ENCODE measurements around the gene KLF5.
A peak's percentile ranks its signal among the peaks of the same experiment; 100 is the strongest.
"Not testable (repeated sequence)": the region's sequence is repeated elsewhere in the genome, so short reads cannot be mapped to it uniquely, and the experiment has no call there.

KLF5 gene

DNA sequence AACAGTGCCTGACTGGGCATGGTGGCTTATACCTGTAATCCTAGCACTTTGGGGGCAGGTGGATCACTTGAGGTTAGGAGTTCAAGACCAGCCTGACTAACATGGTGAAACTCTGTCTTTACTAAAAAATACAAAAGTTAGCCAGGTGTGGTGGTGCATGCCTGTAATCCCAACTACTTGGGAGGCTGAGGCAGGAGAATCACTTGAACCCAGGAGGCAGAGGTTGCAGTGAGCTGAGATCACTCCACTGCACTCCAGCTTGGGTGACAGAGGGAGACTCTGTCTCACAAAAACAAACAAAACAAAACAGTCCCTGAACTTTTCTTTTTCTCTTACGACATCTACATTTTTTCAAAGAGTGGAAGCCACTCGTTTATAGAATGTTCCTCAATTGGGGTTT, 10.2 kb upstream of the KLF5 start:
- H3K4me1 Mint-ChIP-seq (ENCODE audit: low read depth); H3K9me3 Mint-ChIP-seq; intact Hi-C loops (cut with micrococcal nuclease); H3K27ac Mint-ChIP-seq; H3K4me3 Mint-ChIP-seq; H3K27me3 Mint-ChIP-seq; H3K36me3 Mint-ChIP-seq (ENCODE audit: low read depth): not testable (repeated sequence)

GRCh38 chr13:73054712-73055111, 4.1 kb upstream of the KLF5 start:
- H3K36me3 Mint-ChIP-seq (ENCODE audit: low read depth), result no peaks in the 10 kb centered on the region
- H3K4me1 Mint-ChIP-seq (ENCODE audit: low read depth), result peaks cover 6% of the 10 kb centered on the region
- H3K9me3 Mint-ChIP-seq, result no peaks in the 10 kb centered on the region
- H3K4me3 Mint-ChIP-seq, result no peak overlapping the region
- intact Hi-C loops (cut with micrococcal nuclease), result loop anchor here (5.0 to 10.0 kb wide), 2 partner anchors 272 to 330 kb away; partner anchors contain the start of genes BORA, DIS3, MZT1 and PIBF1
- no peak overlapping the region for H3K27ac Mint-ChIP-seq
- peaks cover 22% of the 10 kb centered on the region for H3K27me3 Mint-ChIP-seq

DNA sequence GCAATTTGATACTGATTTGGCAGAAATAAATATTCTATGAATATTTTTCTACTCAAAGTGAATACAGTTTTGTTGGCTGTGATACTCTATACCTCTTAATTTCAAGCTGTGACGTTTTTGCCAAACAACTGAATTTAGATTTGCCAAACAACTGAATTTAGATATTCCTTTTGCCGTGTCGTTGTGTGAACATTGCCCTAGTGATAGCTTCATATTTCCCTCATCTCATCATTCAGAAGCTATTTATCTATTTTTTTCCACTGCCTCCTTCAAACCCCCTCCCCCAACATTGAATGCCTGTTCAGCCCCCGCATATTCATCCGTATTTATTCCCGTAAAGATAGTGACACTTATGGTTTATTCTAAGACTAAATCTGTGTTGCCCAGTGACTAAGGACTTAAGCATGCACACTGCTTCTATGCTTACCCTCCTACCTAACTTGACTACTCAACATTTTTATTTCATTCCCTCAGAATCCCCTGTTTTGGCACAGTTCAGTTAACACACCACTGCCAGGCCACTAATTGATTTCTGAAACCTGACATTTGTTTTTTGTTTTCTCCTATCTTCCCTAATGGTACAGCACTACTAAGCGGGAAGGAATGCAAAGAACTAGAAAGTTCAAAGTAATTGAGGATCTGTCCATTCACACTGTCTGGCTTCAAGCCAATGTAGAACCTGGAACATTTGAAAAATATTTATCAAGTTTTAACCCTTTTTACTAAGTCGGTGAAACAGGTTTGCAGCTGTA, 2.8 kb upstream of the KLF5 start:
- H3K27ac Mint-ChIP-seq, result no peak overlapping the region
- H3K4me3 Mint-ChIP-seq, result no peak overlapping the region
- intact Hi-C loops (cut with micrococcal nuclease), result loop anchor here (5.0 to 10.0 kb wide), 2 partner anchors 274 to 331 kb away; partner anchors contain the start of genes BORA, DIS3, MZT1 and PIBF1
- peaks cover 18% of the 10 kb centered on the region for H3K4me1 Mint-ChIP-seq (ENCODE audit: low read depth)
- no peaks in the 10 kb centered on the region for H3K9me3 Mint-ChIP-seq
- H3K27me3 Mint-ChIP-seq, result peaks cover 35% of the 10 kb centered on the region
- H3K36me3 Mint-ChIP-seq (ENCODE audit: low read depth), result no peaks in the 10 kb centered on the region

DNA sequence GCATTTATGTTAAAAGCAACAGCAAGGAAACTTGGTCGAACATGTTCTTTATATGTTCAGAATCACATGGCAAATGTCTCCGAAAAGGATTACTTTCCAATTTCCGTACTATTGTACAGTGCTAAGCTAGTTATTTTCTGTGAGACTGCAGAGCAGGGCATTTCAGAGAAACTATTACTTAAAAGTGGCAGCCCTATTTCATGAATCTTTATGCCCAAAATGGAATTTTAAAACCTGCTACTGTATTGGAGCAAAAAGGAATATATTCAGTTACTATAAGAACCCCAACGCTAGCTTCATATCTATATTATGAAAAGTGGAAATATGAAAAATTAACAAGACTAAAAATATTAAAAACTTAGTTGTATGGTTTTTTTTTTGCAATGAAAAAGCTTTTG, 2.2 kb upstream of the KLF5 start:
- intact Hi-C loops (cut with micrococcal nuclease), result loop anchor here (5.0 to 10.0 kb wide), 2 partner anchors 274 to 332 kb away; partner anchors contain the start of genes BORA, DIS3, MZT1 and PIBF1
- Mint-ChIP-seq H3K9me3 (no peaks in the 10 kb centered on the region), H3K4me3 (no peak overlapping the region), H3K4me1 (ENCODE audit: low read depth) (peaks cover 18% of the 10 kb centered on the region), H3K36me3 (ENCODE audit: low read depth) (no peaks in the 10 kb centered on the region), H3K27me3 (peaks cover 38% of the 10 kb centered on the region), H3K27ac (no peak overlapping the region)

DNA sequence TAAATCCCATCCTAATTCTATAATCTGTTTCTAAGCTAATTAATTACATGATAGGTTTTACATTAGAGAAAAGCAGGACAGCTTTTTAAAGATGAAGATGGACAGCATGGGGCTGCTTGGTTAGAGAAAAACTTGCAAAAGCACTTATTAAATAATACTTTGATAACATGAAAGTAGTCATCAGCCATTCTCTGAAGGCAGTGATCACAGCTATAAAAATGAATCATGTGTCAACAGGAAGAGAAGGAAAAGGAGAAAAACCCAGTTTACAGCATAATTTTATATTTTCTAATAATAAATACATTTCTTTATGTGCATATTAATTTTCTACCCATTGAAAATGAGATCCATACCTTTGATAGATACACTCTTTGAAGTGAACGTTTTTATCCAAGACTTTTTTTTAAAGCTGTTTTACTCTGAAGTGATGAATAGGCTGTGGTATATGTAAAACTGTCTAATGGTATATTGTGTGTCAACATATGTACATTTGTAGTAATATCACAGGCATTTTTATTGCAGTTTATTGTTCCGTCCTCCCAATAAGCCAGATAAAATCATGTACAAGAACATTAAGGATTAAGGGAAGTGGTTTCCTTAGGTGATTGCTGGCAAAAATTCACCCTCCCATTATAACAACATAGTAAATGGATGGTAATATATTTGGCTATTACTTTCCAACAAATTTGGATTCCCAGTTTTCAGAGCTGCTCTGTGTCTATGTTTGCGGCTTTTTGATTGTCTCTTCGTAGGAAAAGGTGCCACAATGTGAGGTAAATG, 1.3 kb upstream of the KLF5 start:
- peaks cover 18% of the 10 kb centered on the region for H3K4me1 Mint-ChIP-seq (ENCODE audit: low read depth)
- H3K9me3 Mint-ChIP-seq, result no peaks in the 10 kb centered on the region
- no peak overlapping the region for H3K27ac Mint-ChIP-seq
- no peak overlapping the region for H3K4me3 Mint-ChIP-seq
- peaks cover 7% of the 10 kb centered on the region for H3K36me3 Mint-ChIP-seq (ENCODE audit: low read depth)
- peaks cover 47% of the 10 kb centered on the region for H3K27me3 Mint-ChIP-seq
- intact Hi-C loops (cut with micrococcal nuclease), result loop anchor here (5.0 to 10.0 kb wide), 2 partner anchors 275 to 333 kb away; partner anchors contain the start of genes BORA, DIS3, MZT1 and PIBF1

GRCh38 chr13:73058064-73058313, 816 bp upstream of the KLF5 start:
- intact Hi-C loops (cut with micrococcal nuclease), result loop anchor here (5.0 to 10.0 kb wide), 2 partner anchors 276 to 333 kb away; partner anchors contain the start of genes BORA, DIS3, MZT1 and PIBF1
- no peak overlapping the region for H3K4me3 Mint-ChIP-seq
- peaks cover 18% of the 10 kb centered on the region for H3K4me1 Mint-ChIP-seq (ENCODE audit: low read depth)
- H3K27me3 Mint-ChIP-seq, result peaks cover 47% of the 10 kb centered on the region
- no peaks in the 10 kb centered on the region for H3K9me3 Mint-ChIP-seq
- H3K27ac Mint-ChIP-seq, result no peak overlapping the region
- peaks cover 10% of the 10 kb centered on the region for H3K36me3 Mint-ChIP-seq (ENCODE audit: low read depth)

DNA sequence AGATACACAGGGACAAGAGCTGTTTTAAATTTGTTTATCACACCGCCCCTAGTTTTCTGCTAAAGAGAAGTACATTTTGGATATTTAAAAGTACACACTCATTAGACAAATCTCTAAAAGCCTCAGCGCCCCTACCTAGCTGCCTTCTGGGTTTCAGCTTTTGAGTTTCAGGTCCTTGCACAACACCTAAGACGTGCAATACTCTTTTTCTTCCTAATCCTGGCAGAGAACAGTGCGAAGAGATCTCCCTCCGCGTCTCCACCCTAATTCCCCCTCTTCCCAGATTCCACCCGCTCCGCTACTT, 421 bp upstream of the KLF5 start:
- Mint-ChIP-seq H3K27me3 (peaks cover 47% of the 10 kb centered on the region), H3K4me3 (peak overlapping the region; percentile 76), H3K27ac (peak overlapping the region; percentile 48), H3K36me3 (ENCODE audit: low read depth) (peaks cover 10% of the 10 kb centered on the region), H3K9me3 (no peaks in the 10 kb centered on the region), H3K4me1 (ENCODE audit: low read depth) (peaks cover 18% of the 10 kb centered on the region)
- intact Hi-C loops (cut with micrococcal nuclease), result loop anchor here (5.0 to 10.0 kb wide), 2 partner anchors 276 to 334 kb away; partner anchors contain the start of genes BORA, DIS3, MZT1 and PIBF1

DNA sequence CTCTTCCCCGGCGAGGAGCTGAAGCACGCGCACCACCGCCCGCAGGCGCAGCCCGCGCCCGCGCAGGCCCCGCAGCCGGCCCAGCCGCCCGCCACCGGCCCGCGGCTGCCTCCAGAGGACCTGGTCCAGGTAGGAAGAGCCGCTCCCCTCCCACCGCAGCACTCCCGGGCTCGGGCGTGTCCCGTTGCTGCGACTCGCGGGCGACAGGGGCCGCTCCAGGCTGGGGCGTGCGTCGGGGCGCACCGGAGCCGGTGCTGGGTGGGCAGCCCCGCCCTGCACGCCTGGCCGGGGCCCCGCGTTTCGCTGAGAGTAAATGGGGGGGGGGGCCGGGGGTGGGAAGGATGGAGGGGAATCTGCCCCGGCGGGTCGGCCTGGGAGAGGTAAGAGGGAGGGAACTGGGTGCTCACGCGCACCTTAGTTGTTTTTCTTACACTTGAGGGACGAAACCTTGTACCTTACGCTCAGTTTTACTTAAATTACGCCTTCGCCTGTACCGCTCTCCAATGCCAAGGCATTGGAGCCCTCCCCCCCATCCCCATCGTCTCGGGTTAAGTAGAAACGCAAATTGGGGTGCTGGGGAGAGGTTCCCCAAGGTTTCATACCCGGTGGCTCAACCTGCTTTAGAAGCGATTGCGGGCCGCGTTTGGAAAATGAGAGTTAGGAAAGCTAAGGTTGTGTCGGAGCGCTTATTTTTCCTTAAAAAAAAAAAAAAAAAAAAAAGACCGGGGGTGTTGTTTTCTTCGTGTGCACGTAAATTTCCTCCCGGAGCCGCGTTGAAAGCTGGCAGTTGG, 850 bp downstream of the KLF5 start:
- peaks cover 10% of the 10 kb centered on the region for H3K36me3 Mint-ChIP-seq (ENCODE audit: low read depth)
- peak overlapping the region; percentile 76 for H3K4me3 Mint-ChIP-seq
- H3K9me3 Mint-ChIP-seq, result no peaks in the 10 kb centered on the region
- peaks cover 47% of the 10 kb centered on the region for H3K27me3 Mint-ChIP-seq
- peak overlapping the region; percentile 26 for H3K27ac Mint-ChIP-seq
- intact Hi-C loops (cut with micrococcal nuclease), result loop anchor here (5.0 to 10.0 kb wide), 2 partner anchors 277 to 335 kb away; partner anchors contain the start of genes BORA, DIS3, MZT1 and PIBF1
- peaks cover 18% of the 10 kb centered on the region for H3K4me1 Mint-ChIP-seq (ENCODE audit: low read depth)

DNA sequence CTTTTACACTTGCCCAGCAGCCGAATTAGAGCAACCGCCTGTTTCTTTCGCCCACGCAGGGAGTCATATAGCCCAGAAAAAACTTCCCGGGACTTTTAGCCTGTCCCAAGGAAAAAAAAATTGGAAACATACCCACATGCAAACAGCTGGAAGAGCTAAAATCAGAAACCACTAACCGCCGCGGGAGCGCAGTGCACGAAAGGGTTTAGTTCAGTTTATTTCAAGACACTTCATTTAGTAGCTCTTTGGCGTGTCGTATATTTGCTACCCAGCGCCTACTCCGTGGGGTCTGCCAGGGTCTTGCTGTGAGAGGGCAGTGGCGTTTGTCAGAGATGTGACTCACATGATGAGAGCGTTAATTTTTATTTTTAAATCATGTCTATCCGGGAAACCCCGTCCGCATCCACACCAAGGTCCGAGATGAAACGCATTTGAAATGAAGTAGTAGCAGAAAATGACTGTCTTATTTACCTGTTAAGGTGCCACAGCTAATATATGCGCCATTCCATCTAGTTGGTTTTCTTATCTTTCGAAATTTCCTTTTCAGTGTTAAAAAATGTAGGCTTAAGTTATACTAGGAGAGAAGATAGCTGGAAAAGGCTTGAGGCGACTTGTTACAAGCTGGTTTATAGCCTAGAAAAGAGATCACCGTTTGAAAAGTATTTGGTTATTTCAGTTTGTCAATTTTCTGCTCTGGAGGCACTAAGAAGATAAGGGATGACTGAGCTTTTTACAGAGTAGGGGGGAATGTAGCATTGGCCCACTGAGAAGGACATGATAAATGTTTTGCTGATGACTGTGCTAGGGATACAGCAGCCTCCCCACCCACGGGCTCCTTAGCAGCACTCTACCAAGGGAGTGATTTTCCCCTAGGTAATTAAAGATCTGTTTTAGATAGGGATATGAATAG, 1.7 kb downstream of the KLF5 start:
- Mint-ChIP-seq H3K4me3 (peak overlapping the region; percentile 68), H3K4me1 (ENCODE audit: low read depth) (peaks cover 18% of the 10 kb centered on the region), H3K27ac (peak overlapping the region; percentile 26), H3K27me3 (peaks cover 47% of the 10 kb centered on the region), H3K9me3 (no peaks in the 10 kb centered on the region), H3K36me3 (ENCODE audit: low read depth) (peaks cover 10% of the 10 kb centered on the region)
- intact Hi-C loops (cut with micrococcal nuclease), result no loop called here

GRCh38 chr13:73061473-73061872, 2.7 kb downstream of the KLF5 start:
- H3K4me1 Mint-ChIP-seq (ENCODE audit: low read depth), result peaks cover 18% of the 10 kb centered on the region
- H3K27me3 Mint-ChIP-seq, result peaks cover 42% of the 10 kb centered on the region
- no peak overlapping the region for H3K4me3 Mint-ChIP-seq
- H3K9me3 Mint-ChIP-seq, result no peaks in the 10 kb centered on the region
- H3K36me3 Mint-ChIP-seq (ENCODE audit: low read depth), result peaks cover 10% of the 10 kb centered on the region
- intact Hi-C loops (cut with micrococcal nuclease), result no loop called here
- no peak overlapping the region for H3K27ac Mint-ChIP-seq

- H3K27me3 Mint-ChIP-seq, result peaks cover 42% of the 10 kb centered on the region
- intact Hi-C loops (cut with micrococcal nuclease), result no loop called here
- no peaks in the 10 kb centered on the region for H3K9me3 Mint-ChIP-seq
- no peak overlapping the region for H3K4me3 Mint-ChIP-seq
- no peak overlapping the region for H3K27ac Mint-ChIP-seq
- peaks cover 18% of the 10 kb centered on the region for H3K4me1 Mint-ChIP-seq (ENCODE audit: low read depth)
- H3K36me3 Mint-ChIP-seq (ENCODE audit: low read depth), result peaks cover 10% of the 10 kb centered on the region
These were observed 3.1 kb downstream of the KLF5 start for GRCh38 chr13:73061876-73062275.

- Mint-ChIP-seq H3K27me3 (peaks cover 41% of the 10 kb centered on the region), H3K4me1 (ENCODE audit: low read depth) (peaks cover 18% of the 10 kb centered on the region), H3K9me3 (no peaks in the 10 kb centered on the region), H3K27ac (no peak overlapping the region), H3K4me3 (no peak overlapping the region), H3K36me3 (ENCODE audit: low read depth) (peaks cover 10% of the 10 kb centered on the region)
- intact Hi-C loops (cut with micrococcal nuclease), result no loop called here
These were observed 3.7 kb downstream of the KLF5 start for GRCh38 chr13:73062468-73062867.

DNA sequence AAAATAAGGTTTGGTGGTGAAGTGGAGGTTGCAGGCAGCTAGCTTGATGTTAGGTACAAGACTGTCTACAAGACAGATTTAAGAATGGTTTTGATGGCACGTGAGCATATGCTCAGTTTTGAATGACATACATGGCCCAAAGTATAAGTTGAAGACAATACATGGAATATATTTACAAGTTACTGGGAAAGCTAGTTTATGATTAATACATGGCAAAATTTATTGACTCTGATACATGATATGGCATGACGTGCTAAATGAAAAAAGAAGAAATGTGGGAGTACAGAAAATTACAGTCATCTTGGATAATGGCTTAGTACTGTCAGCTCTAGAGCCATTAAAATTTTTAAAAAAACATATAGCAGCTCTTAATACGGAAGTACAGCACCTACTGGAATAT, 4.4 kb downstream of the KLF5 start:
- intact Hi-C loops (cut with micrococcal nuclease), result no loop called here
- Mint-ChIP-seq H3K27me3 (peaks cover 34% of the 10 kb centered on the region), H3K27ac (no peak overlapping the region), H3K36me3 (ENCODE audit: low read depth) (peaks cover 10% of the 10 kb centered on the region), H3K9me3 (no peaks in the 10 kb centered on the region), H3K4me1 (ENCODE audit: low read depth) (peaks cover 18% of the 10 kb centered on the region), H3K4me3 (no peak overlapping the region)
